Fibroblast of the aortic adventitia (primary cell): ENCODE data around the gene BHLHA15. TPM values are rescaled to one million over a fixed set of nuclear protein-coding genes. Genes with fewer than 3 reads are reported as not detected.

Experiments
- DNase-seq: peaks from one replicate; pipeline ENCODE4 v3.0.0-alpha.2; 2010; ENCODE audit warnings: low read depth
- H3K4me3 ChIP-seq: 2 replicates; pipeline ENCODE4 v1.5.1; 2011; ENCODE audit warnings: low read depth, mild to moderate bottlenecking, control low read depth, low read length, moderate library complexity
- CTCF ChIP-seq: IDR thresholded peaks from 2 replicates; pipeline ENCODE4 v1.5.1; 2011; ENCODE audit warnings: mild to moderate bottlenecking, low read length, control low read depth, inconsistent platforms; ENCODE audit not compliant: insufficient read depth
- total RNA-seq: library from RNA; depleted of rRNA; stranded (reverse); fragments of >200 nt; gene quantifications from 2 replicates; pipeline ENCODE4 v1.2.3, GENCODE V29; 2012; ENCODE audit warnings: low replicate concordance

BHLHA15 gene
- total RNA-seq, 1 donor, result not detected

GRCh38 chr7:98229441-98229840, 18.2 kb downstream of the BHLHA15 start:
- no peak overlapping the region for H3K4me3 ChIP-seq
- DNase-seq, result no peak
- TF ChIP-seq CTCF, result no peak

GRCh38 chr7:98229991-98230745, 18.9 kb downstream of the BHLHA15 start:
- no peak overlapping the region for H3K4me3 ChIP-seq
- no peak for TF ChIP-seq CTCF
- no peak for DNase-seq

GRCh38 chr7:98230746-98231471, 19.7 kb downstream of the BHLHA15 start:
- DNase-seq, result no peak
- no peak for TF ChIP-seq CTCF
- H3K4me3 ChIP-seq, result no peak overlapping the region

- no peak for TF ChIP-seq CTCF
- DNase-seq, result no peak
- H3K4me3 ChIP-seq, result no peak overlapping the region
Observed at GRCh38 chr7:98231493-98232262, 20.4 kb downstream of the BHLHA15 start.

GRCh38 chr7:98232263-98232585, 21.0 kb downstream of the BHLHA15 start:
- no peak overlapping the region for H3K4me3 ChIP-seq

GRCh38 chr7:98232799-98233198, 21.6 kb downstream of the BHLHA15 start:
- TF ChIP-seq CTCF, result no peak
- DNase-seq, result no peak
- H3K4me3 ChIP-seq, result no peak overlapping the region

More at GRCh38 chr7:98232263-98232585, 21.0 kb downstream of the BHLHA15 start:
- DNase-seq, result no peak
- TF ChIP-seq CTCF, result no peak
